ENCODE data around the gene ATG7.

- no peak for TF ChIP-seq CTCF (IDR thresholded peaks at IDR 0.05 in 2 of 3, conservative IDR thresholded peaks at IDR 0.05 in 1 of 3; ENCODE audit: borderline replicate concordance in 1 of 3, insufficient read depth in 1 of 3, low read depth in 2 of 3, low read length in 2 of 3)
- no peak for TF ChIP-seq POLR2A (IDR thresholded peaks at IDR 0.05; ENCODE audit: borderline replicate concordance, extremely low read depth, insufficient read depth, insufficient read length)
- no peak for TF ChIP-seq EZH2 (IDR thresholded peaks at IDR 0.05)
- TF ChIP-seq ZBTB33 (IDR thresholded peaks at IDR 0.05; ENCODE audit: extremely low read depth, insufficient replicate concordance, low read length) = no peak
- no peak for TF ChIP-seq JUND (IDR thresholded peaks at IDR 0.05)
- no peak for TF ChIP-seq ZNF274 (IDR thresholded peaks at IDR 0.05; ENCODE audit: low read depth, low read length)
Observed at GRCh38 chr3:11481556-11481955, 209.4 kb downstream of the ATG7 start.

Measured in HCT116 (cell line).